ENCODE data around the gene FCHSD2.

Gene FCHSD2
- 26.0 to 86.3 (median 54.7) reads per million in 17 experiments for total RNA-seq

- DNase-seq: no peak
Measured at GRCh38 chr11:73142128-73142377, at the start of gene FCHSD2. TSS of gene FCHSD2 (minus strand) at chr11:73142318. CDS start at chr11:73141877, 441 bp downstream.

GRCh38 chr11:73191151-73191550, 49.0 kb upstream of the FCHSD2 start:
- DNase-seq: no peak

- DNase-seq: no peak
Measured at GRCh38 chr11:73190557-73190885, 48.4 kb upstream of the FCHSD2 start.

GRCh38 chr11:73189723-73190556, 47.8 kb upstream of the FCHSD2 start:
- no peak for DNase-seq

GRCh38 chr11:73189315-73189714, 47.2 kb upstream of the FCHSD2 start:
- peak; percentile 87 to 94 (median 92) for DNase-seq

GRCh38 chr11:73188301-73188700, 46.2 kb upstream of the FCHSD2 start:
- no peak for DNase-seq

- DNase-seq: no peak
Measured at GRCh38 chr11:73187854-73188253, 45.7 kb upstream of the FCHSD2 start.

GRCh38 chr11:73186886-73187285, 44.8 kb upstream of the FCHSD2 start:
- no peak for DNase-seq

GRCh38 chr11:73186294-73186850, 44.3 kb upstream of the FCHSD2 start:
- peak; percentile 74 to 83 (median 78) for DNase-seq

GRCh38 chr11:73185680-73186293, 43.7 kb upstream of the FCHSD2 start:
- peak in 3 of 4 experiments; percentile 38 to 52 (median 45) for DNase-seq

- peak; percentile 73 to 86 (median 82) for DNase-seq
Measured at GRCh38 chr11:73184953-73185671, 43.0 kb upstream of the FCHSD2 start.

- no peak for DNase-seq
Measured at GRCh38 chr11:73182824-73183321, 40.8 kb upstream of the FCHSD2 start.

GRCh38 chr11:73178681-73179080, 36.6 kb upstream of the FCHSD2 start:
- no peak for DNase-seq

- DNase-seq: peak; percentile 83 to 92 (median 89)
Measured at GRCh38 chr11:73177778-73178539, 35.8 kb upstream of the FCHSD2 start.

GRCh38 chr11:73177380-73177777, 35.3 kb upstream of the FCHSD2 start:
- no peak for DNase-seq

- DNase-seq: no peak
Measured at GRCh38 chr11:73176874-73177155, 34.7 kb upstream of the FCHSD2 start.

GRCh38 chr11:73176145-73176873, 34.2 kb upstream of the FCHSD2 start:
- DNase-seq: peak in 3 of 4 experiments; percentile 40 to 60 (median 49)

- DNase-seq: no peak
Measured at GRCh38 chr11:73175551-73176144, 33.5 kb upstream of the FCHSD2 start.

GRCh38 chr11:73174495-73174791, 32.3 kb upstream of the FCHSD2 start:
- DNase-seq: no peak

GRCh38 chr11:73173755-73174494, 31.8 kb upstream of the FCHSD2 start:
- DNase-seq: no peak

All from suppressor macrophage (primary cell).